Gastroesophageal sphincter (tissue), 4 donors: ENCODE measurements around the gene SIRT2. TPM values are rescaled to one million over a fixed set of nuclear protein-coding genes. Genes with fewer than 3 reads are reported as not detected.

Source experiments
- ATAC-seq: fragments of 150-250 bp; one replicate; pipeline ENCODE4 v1.9.1; 2016; ENCODE audit warnings: mild to moderate bottlenecking, moderate library complexity
- H3K27ac ChIP-seq, 4 donors: fragments of 200-600 bp; sonication (generic) in 3 of 4; 1 replicate in 3 of 4; 2 replicates in 1 of 4; pipeline ENCODE4 v1.5.1; 2016 to 2019
- H3K27me3 ChIP-seq: fragments of 200-600 bp; sonication (generic); one replicate; pipeline ENCODE4 v1.5.1; 2019
- H3K36me3 ChIP-seq, 2 donors: fragments of 200-600 bp; sonication (generic); one replicate each; pipeline ENCODE4 v1.5.1; 2019; ENCODE audit warnings: control low read depth in 1 of 2
- H3K4me1 ChIP-seq, 3 donors: fragments of 200-600 bp; sonication (generic); 1 replicate in 2 of 3; 2 replicates in 1 of 3; pipeline ENCODE4 v1.5.1; 2016 to 2019; ENCODE audit warnings: control low read depth in 2 of 3
- H3K4me3 ChIP-seq, 2 donors: fragments of 200-600 bp; sonication (generic); one replicate each; pipeline ENCODE4 v1.5.1; 2019; ENCODE audit warnings: mild to moderate bottlenecking in 1 of 2, moderate library complexity in 1 of 2
- H3K9me3 ChIP-seq, 3 donors: fragments of 200-600 bp; sonication (generic); one replicate each; pipeline ENCODE4 v1.5.1; 2017 to 2019; ENCODE audit warnings: control low read depth in 2 of 3
- EP300 ChIP-seq: sonication (generic); formaldehyde crosslinking; IDR thresholded peaks from one replicate; pipeline ENCODE4 v1.6.1; 2017; ENCODE audit warnings: antibody characterized with exemption, mild to moderate bottlenecking
- POLR2A ChIP-seq, 2 donors: fragments of 450-650 bp; IDR thresholded peaks; one replicate each; pipeline ENCODE4 v1.6.1; 2017; ENCODE audit warnings: antibody characterized with exemption in 2 of 2, mild to moderate bottlenecking in 2 of 2, moderate library complexity in 1 of 2
- POLR2AphosphoS5 ChIP-seq: sonication (generic); formaldehyde crosslinking; IDR thresholded peaks from one replicate; pipeline ENCODE4 v1.6.1; 2017; ENCODE audit warnings: antibody characterized with exemption
- WGBS, 2 donors: methylation state at CpG; one replicate each; pipeline ENCODE4 v1.1.5; 2018; ENCODE audit warnings: low coverage in 1 of 2; 5-methylcytosine and 5-hydroxymethylcytosine counted together
- total RNA-seq, 4 donors: library from RNA; depleted of rRNA; stranded (reverse); fragments of >200 nt; gene quantifications; one replicate each; pipeline ENCODE4 v1.1.0, GENCODE V29; 2016
- TF ChIP-seq, protein P1 (sequence below), 4 experiments: fragments of 200-600 bp in 2 of 4; fragments of 450-650 bp in 2 of 4; sonication (generic) in 1 of 4; IDR thresholded peaks; one replicate each; pipeline ENCODE4 v1.5.1; 2017 to 2019; ENCODE audit warnings: antibody characterized with exemption in 4 of 4, mild to moderate bottlenecking in 2 of 4, moderate library complexity in 2 of 4

Gene SIRT2
- total RNA-seq, 4 donors from 2014 or later, result 73.9 to 106 (median 80.5) TPM

DNA sequence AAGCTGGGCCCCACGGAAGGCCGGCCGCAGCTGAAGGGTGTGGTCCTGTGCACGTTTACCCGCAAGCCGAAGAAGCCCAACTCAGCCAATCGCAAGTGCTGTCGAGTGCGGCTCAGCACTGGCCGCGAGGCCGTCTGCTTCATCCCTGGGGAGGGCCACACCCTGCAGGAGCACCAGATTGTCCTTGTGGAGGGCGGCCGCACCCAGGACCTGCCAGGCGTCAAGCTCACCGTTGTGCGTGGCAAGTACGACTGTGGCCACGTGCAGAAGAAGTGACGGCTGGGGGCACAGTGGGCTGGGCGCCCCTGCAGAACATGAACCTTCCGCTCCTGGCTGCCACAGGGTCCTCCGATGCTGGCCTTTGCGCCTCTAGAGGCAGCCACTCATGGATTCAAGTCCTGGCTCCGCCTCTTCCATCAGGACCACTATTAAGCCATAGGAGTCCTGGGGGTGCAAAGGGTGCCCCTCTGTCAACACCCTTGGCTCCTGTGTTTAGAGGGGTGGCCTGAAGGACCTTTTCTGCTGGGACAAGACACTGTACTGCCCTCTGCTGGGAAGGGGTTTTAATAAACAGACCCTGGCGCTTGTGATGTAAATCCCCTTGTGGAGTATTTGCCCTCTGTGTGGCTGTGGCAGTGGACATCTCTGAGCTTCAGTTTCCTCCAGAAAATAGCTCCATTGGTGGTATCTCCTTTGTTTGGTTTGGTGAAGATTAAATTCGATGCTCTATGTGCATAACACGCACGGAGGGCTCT lies 33.2 kb upstream of the SIRT2 start:
- no peak overlapping the region for H3K27ac ChIP-seq
- ATAC-seq, result no peak
- TF ChIP-seq, protein P1, sequence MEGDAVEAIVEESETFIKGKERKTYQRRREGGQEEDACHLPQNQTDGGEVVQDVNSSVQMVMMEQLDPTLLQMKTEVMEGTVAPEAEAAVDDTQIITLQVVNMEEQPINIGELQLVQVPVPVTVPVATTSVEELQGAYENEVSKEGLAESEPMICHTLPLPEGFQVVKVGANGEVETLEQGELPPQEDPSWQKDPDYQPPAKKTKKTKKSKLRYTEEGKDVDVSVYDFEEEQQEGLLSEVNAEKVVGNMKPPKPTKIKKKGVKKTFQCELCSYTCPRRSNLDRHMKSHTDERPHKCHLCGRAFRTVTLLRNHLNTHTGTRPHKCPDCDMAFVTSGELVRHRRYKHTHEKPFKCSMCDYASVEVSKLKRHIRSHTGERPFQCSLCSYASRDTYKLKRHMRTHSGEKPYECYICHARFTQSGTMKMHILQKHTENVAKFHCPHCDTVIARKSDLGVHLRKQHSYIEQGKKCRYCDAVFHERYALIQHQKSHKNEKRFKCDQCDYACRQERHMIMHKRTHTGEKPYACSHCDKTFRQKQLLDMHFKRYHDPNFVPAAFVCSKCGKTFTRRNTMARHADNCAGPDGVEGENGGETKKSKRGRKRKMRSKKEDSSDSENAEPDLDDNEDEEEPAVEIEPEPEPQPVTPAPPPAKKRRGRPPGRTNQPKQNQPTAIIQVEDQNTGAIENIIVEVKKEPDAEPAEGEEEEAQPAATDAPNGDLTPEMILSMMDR (IDR thresholded peaks at IDR 0.05), result no peak
- no peak for TF ChIP-seq POLR2AphosphoS5
- no peak for TF ChIP-seq EP300
- TF ChIP-seq POLR2A (IDR thresholded peaks at IDR 0.05), result no peak

DNA sequence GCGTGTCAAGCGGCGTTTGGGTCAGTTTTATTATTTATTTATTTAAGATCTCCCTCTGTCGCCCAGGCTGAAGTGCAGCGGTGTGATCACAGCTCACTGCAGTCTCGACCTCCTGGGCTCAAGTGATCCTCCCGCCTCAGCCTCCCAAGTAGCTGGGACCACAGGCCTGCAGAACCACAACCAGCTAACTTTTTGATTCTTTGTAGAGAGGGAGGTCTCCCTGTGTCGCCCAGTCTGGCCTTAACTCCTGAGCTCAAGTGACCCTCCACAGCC lies 32.0 kb upstream of the SIRT2 start:
- 14 to 53% methylated on average over 5 to 6 of the region's 8 CpGs for WGBS, 2 donors
- H3K4me1 ChIP-seq, result peaks cover 0 to 37% (median 10%) of the 10 kb centered on the region in 3 donors
- TF ChIP-seq POLR2A (IDR thresholded peaks at IDR 0.05) (no peak), EP300 (no peak), POLR2AphosphoS5 (no peak)
- TF ChIP-seq, protein P1 (IDR thresholded peaks at IDR 0.05), result no peak
- H3K36me3 ChIP-seq, result peaks cover 0 to 34% of the 10 kb centered on the region in 2 donors
- ATAC-seq, result no peak
- peak overlapping the region; percentile 51 to 71 for H3K4me3 ChIP-seq
- H3K27me3 ChIP-seq, result no peaks in the 10 kb centered on the region
- H3K27ac ChIP-seq, result peak overlapping the region in 3 of 4 donors; percentile 84 to 92 (median 86)
- H3K9me3 ChIP-seq, result no peaks in the 10 kb centered on the region

More for the DNA sequence above, 33.2 kb upstream of the SIRT2 start:
- Histone ChIP-seq H3K27me3 (no peaks in the 10 kb centered on the region), H3K4me3 (no peak overlapping the region), H3K9me3 (no peaks in the 10 kb centered on the region), H3K4me1 (peaks cover 0 to 37% (median 10%) of the 10 kb centered on the region in 3 donors), H3K36me3 (peaks cover 0 to 34% of the 10 kb centered on the region in 2 donors)
- 63% methylated on average over 4 of the region's 29 CpGs; no CpG with 5 or more reads in 1 of the 2 donors for WGBS, 2 donors

DNA sequence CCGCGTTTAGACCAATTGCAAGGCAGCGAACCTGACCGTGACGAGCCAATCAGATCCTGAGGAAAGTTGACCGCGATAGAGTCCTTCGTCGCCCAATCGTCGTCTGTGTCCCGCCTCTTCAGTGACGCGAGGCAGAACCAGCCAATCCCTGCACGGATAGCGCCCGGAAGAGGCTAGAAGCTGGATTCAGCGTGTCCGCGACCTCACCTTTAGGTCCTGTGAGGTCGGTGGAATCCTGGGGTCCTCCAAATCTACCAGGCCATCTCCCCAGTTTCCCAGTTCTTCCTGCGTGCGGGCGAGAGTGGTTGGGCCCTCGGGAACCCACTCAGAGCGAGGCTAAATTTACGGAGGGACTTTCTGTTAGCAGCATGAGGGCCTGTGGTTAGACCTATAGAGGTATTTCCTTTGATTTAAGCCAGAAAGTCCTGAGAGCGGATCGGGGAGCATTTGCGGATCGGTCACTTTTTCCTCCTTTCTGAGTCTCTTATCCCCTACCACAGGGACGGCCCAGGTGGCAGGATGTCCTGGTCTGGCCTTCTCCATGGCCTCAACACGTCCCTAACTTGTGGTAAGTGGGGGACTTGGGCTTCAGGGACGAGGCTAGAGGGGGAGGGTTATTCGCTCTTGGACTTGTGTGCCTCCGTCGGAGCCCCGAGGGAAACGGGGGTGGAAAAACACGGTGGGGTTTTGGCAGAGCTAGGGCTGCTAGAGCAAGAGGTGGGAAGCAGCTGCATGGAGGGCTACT lies 31.5 kb upstream of the SIRT2 start, which contains the start of gene MRPS12:
Gene MRPS12, plus strand, starts transcription at position 169 of the 745 bp plus-strand sequence. Its CDS starts 351 bp downstream, at position 520.
- Histone ChIP-seq H3K4me1 (peaks cover 0 to 37% (median 10%) of the 10 kb centered on the region in 3 donors), H3K27ac (peak within 1 kb of the TSS; percentile 55 to 92 (median 85)), H3K4me3 (peak within 1 kb of the TSS; percentile 51 to 71), H3K9me3 (no peaks in the 10 kb centered on the region), H3K27me3 (no peaks in the 10 kb centered on the region), H3K36me3 (peaks cover 0 to 38% of the 10 kb centered on the region in 2 donors)
- 0 to 1% methylated on average over 2 to 11 of the region's 40 CpGs for WGBS, 2 donors
- ATAC-seq, result peak; percentile 99
- TF ChIP-seq, protein P1 (IDR thresholded peaks at IDR 0.05), result no peak
- TF ChIP-seq POLR2A (IDR thresholded peaks at IDR 0.05) (peak in 1 of 2 donors; percentile 12), EP300 (no peak), POLR2AphosphoS5 (peak; percentile 45)

DNA sequence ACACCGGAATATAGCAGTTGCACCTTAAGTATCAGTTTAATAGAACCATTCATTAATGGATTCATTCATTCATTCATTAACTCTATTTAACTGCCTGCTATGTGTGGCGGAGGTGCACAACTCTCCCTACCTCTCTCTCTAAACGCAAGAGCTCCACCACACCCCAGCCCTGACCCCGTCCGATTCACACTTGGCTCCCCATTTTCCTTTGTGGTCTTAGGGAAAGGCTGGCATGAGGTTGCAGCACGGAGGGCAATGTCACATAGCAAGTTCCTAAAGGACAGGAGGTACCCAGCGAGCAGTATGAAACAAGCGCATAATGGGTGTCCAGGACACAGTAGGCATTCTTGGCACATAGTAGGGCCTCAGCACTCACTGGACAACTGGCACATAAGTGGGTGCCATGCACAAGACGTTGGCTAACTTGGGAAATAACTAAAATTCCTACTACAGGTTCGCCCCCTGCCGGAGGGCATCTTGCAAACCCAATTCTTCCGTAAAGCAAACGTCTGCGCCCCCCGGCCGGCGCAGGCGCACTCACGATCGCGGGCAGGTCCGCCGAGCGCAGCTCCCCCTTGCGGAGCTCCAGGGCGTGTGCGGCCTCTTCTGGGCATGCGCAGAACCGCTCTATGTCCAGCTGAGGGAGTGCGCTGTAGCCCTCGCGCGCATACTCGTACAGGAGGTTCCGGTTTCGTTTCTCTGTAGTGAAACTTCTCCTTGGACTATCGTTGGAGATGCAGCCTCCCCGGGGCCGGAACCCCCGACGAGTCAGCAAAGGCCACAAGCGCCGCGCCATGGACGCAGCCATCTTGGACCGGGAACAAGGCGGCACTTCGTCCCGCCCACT lies 30.7 kb upstream of the SIRT2 start, which contains the start of gene SARS2:
Gene SARS2, minus strand, starts transcription at position 835 of the 847 bp plus-strand sequence. Its CDS starts 27 bp downstream, at position 808.
- H3K36me3 ChIP-seq, result peaks cover 0 to 46% of the 10 kb centered on the region in 2 donors
- 9 to 10% methylated on average over 8 of the region's 49 CpGs for WGBS, 2 donors
- H3K4me3 ChIP-seq, result peak within 1 kb of the TSS; percentile 51 to 71

More for the DNA sequence above, 30.7 kb upstream of the SIRT2 start, which contains the start of gene SARS2:
- peaks cover 0 to 37% (median 10%) of the 10 kb centered on the region in 3 donors for H3K4me1 ChIP-seq
- H3K27ac ChIP-seq, result peak within 1 kb of the TSS; percentile 55 to 92 (median 85)
- ATAC-seq, result peak; percentile 92
- TF ChIP-seq, protein P1 (IDR thresholded peaks at IDR 0.05), result peak; percentile 98 to 99 (median 98)
- TF ChIP-seq POLR2A (IDR thresholded peaks at IDR 0.05) (peak in 1 of 2 donors; percentile 7), POLR2AphosphoS5 (peak; percentile 24), EP300 (no peak)
- no peaks in the 10 kb centered on the region for H3K9me3 ChIP-seq
- no peaks in the 10 kb centered on the region for H3K27me3 ChIP-seq
